PFSK-1 (cell line): ENCODE measurements around the gene CCL17.

ENCODE experiments used
- FOXP2 ChIP-seq: optimal IDR thresholded peaks from 2 replicates; pipeline ENCODE3; 2011; ENCODE audit warnings: borderline replicate concordance, control low read depth, inconsistent platforms; ENCODE audit not compliant: insufficient read depth; ENCODE audit errors: extremely low read length, extremely low read depth
- POLR2AphosphoS5 ChIP-seq: IDR thresholded peaks from 2 replicates; pipeline ENCODE4 v1.6.1; 2012; ENCODE audit warnings: low read depth, mild to moderate bottlenecking, control low read depth, low read length, moderate library complexity
- REST ChIP-seq, 2 experiments: IDR thresholded peaks; 2 replicates each; pipeline versions ENCODE4 v1.6.1 to v1.8.0; 2011 to 2012; ENCODE audit warnings: low read depth in 2 of 2, low read length in 2 of 2, control low read depth in 1 of 2, inconsistent platforms in 1 of 2, mild to moderate bottlenecking in 1 of 2, moderate library complexity in 1 of 2; ENCODE audit not compliant: insufficient read depth in 1 of 2
- SIN3A ChIP-seq: IDR thresholded peaks from 2 replicates; pipeline ENCODE4 v1.6.1; 2012; ENCODE audit warnings: mild to moderate bottlenecking, low read length, moderate library complexity, borderline replicate concordance; ENCODE audit not compliant: insufficient read depth
- TAF1 ChIP-seq: IDR thresholded peaks from 2 replicates; pipeline ENCODE4 v1.6.1; 2012; ENCODE audit warnings: low read length, control low read depth, borderline replicate concordance; ENCODE audit not compliant: insufficient read depth

Gene CCL17

DNA sequence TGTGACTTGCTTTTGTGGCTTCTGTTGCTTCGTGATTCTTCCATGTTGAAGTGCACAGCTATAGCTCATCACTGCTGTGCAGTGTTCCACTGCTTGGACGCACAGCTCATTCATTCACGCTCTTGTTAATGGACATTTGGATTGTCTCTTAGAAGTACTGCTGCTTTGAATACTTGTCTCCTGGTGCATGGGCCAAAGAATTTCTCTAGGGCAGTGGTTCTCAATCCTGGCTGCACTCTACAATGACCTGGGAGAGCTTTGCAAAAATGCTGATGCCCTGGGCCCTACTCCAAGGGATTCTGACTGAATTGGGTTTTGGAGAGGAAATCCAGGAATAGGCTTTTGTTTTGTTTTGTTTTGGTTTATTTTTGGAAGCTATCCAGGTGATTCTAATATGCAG, 20.0 kb downstream of the CCL17 start:
- TF ChIP-seq TAF1 (no peak), SIN3A (no peak), POLR2AphosphoS5 (no peak), REST (IDR thresholded peaks at IDR 0.05; ENCODE audit: insufficient read depth in 1 of 2, low read depth in 2 of 2, low read length in 2 of 2) (no peak), FOXP2 (no peak)

GRCh38 chr16:57426356-57426755, 21.8 kb downstream of the CCL17 start:
- TF ChIP-seq SIN3A = no peak
- TF ChIP-seq TAF1 = no peak
- TF ChIP-seq FOXP2 = no peak
- TF ChIP-seq POLR2AphosphoS5 = no peak
- TF ChIP-seq REST (IDR thresholded peaks at IDR 0.05; ENCODE audit: insufficient read depth in 1 of 2, low read depth in 2 of 2, low read length in 2 of 2) = no peak

DNA sequence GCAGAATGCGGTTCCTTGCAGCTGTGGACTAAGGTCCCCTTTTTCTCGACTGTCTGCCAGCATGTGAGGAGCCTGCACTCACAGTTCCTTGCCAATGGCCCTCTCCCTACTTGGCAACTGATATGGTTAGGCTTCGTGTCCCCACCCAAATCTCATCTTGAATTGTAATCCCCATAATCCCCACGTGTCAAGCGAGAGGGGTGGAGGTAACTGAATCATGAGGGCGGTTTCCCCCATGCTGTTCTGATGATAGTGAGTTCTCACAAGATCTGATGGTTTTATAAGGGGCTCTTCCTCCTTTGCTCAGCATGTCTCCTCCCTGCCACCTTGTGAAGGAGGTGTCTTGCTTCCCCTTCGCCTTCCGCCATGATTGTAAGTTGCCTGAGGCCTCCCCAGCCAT, 22.7 kb downstream of the CCL17 start:
- no peak for TF ChIP-seq FOXP2
- no peak for TF ChIP-seq TAF1
- no peak for TF ChIP-seq POLR2AphosphoS5
- TF ChIP-seq REST (IDR thresholded peaks at IDR 0.05; ENCODE audit: insufficient read depth in 1 of 2, low read depth in 2 of 2, low read length in 2 of 2) = no peak

DNA sequence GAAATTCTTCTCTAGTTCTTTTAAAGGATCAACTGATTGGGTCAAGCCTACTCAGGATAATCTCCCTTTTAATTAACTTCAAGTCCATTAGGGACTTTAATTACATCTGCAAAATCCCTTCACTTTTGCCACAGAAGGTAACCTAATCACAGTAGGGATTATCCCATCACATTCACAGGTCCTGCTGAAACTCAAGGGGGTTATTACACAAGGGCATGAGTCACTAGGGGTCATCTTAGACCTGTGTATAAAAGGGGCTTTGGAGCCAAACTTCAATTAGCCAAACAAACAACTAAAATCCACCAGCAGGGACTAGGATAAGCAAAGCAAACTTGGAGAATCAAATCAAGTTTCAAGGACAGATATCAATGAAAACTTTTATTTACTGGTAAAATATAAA, 23.3 kb downstream of the CCL17 start:
- no peak for TF ChIP-seq POLR2AphosphoS5
- no peak for TF ChIP-seq FOXP2
- TF ChIP-seq TAF1 = no peak
- TF ChIP-seq REST (IDR thresholded peaks at IDR 0.05; ENCODE audit: insufficient read depth in 1 of 2, low read depth in 2 of 2, low read length in 2 of 2) = no peak
- TF ChIP-seq SIN3A = no peak

- TF ChIP-seq REST (IDR thresholded peaks at IDR 0.05; ENCODE audit: insufficient read depth in 1 of 2, low read depth in 2 of 2, low read length in 2 of 2) = no peak
- TF ChIP-seq POLR2AphosphoS5 = no peak
- TF ChIP-seq FOXP2 = no peak
- TF ChIP-seq TAF1 = no peak
- no peak for TF ChIP-seq SIN3A
Observed at GRCh38 chr16:57430955-57431354, 26.4 kb downstream of the CCL17 start.
